GM04503 (cell line): ENCODE results near the gene RAVER1.

Experiments
- DNase-seq: peaks from one replicate; pipeline ENCODE4 v3.0.0-alpha.2; 2012; ENCODE audit warnings: low read depth

The RAVER1 gene

DNA sequence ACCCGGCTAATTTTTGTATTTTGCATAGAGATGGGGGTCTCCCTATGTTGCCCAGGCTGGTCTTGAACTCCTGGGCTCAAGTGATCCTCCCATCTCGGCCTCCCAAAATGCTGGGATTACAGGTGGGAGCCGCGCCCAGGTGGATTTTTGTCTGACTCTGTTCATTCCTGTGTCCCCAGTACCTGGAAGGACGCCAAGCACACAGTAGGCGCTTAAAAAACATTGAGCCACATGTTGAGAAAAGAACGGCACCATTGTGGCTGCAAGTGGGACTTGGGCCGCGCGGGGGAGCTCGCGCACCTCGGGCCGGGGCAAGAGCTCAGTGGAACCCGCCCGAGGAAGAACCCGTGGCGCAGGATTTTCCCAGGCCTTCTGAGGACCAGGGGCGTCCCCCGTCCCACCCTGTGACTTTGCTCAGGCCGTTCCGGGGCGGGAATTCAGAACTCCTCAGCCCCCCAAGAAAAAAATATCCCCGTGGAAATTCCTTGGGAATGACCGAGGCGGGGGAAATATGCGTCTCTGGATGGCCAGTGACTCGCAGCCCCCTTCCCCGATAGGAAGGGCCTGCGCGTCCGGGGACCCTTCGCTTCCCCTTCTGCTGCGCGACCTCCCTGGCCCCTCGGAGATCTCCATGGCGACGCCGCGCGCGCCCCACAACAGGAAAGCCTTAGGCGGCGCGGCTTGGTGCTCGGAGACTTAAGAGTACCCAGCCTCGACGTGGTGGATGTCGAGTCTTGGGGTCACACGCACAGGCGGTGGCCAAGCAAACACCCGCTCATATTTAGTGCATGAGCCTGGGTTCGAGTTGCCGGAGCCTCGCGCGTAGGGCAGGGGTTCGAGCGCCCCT, 63.8 kb downstream of the RAVER1 start:
- DNase-seq: no peak

DNA sequence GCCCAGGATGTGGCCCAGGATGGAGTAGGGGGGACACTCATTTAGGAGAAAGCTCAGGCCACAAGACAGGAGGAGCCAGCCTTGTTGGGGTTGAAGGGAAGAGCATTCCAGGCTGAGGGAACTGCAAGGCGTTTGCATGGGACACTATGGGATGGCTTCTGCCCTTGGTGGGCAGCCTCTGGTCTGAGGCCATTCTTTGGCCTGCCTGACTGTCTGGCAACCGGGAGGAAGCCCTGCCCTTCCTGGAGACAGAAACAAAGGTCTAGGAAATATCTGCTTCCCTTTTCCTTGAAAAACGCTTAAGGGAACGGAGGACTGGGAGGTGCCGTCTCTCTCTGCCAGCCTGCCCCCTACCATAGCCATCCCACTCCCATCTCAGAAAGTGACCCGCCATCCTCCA, 65.3 kb downstream of the RAVER1 start:
- no peak for DNase-seq

DNA sequence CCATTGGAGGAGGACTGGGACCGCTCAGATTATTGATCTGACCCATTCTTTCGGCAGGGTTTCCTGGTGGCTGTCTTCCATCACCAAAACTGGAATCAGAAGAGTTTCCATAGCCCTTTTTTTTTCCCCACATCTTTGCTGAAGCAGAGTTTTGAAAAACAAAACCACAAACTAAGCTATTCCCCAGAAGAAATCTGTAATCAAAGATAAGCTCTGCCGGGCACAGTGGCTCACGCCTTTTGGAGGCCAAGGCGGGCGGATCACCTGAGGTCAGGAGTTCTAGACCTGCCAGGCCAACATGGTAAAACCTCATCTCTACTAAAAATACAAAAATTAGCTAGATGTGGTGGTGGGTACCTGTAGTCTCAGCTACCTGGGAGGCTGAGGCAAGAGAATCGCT, 66.6 kb downstream of the RAVER1 start:
- DNase-seq: no peak
